DND-41 (cell line): Measurements from ENCODE around the gene HEG1.

Experiments
- ATAC-seq: fragments of 200-7000 bp; cut with Tn5 transposase; 3 replicates; pipeline ENCODE4 v1.9.1; 2021; ENCODE audit warnings: low read depth; ENCODE audit not compliant: insufficient read depth
- DNase-seq: peaks from one replicate; pipeline ENCODE4 v3.0.0-alpha.2; 2020
- H2AFZ ChIP-seq: 2 replicates; pipeline ENCODE4 v1.6.0; 2012; ENCODE audit warnings: low read depth, low read length
- H3K27ac ChIP-seq: 2 replicates; pipeline ENCODE4 v1.5.1; 2012; ENCODE audit warnings: low read length, inconsistent platforms
- H3K27me3 ChIP-seq: fragments of 200-600 bp; sonication (generic); 2 replicates; pipeline ENCODE4 v1.6.0; 2012; ENCODE audit warnings: low read length, mild to moderate bottlenecking, inconsistent platforms; ENCODE audit not compliant: insufficient read depth, poor library complexity
- H3K36me3 ChIP-seq: 2 replicates; pipeline ENCODE4 v1.5.1; 2012; ENCODE audit warnings: low read length, inconsistent platforms; ENCODE audit not compliant: insufficient read depth
- H3K4me1 ChIP-seq: 2 replicates; pipeline ENCODE4 v1.5.1; 2012; ENCODE audit warnings: mild to moderate bottlenecking, low read length; ENCODE audit not compliant: insufficient read depth
- H3K4me2 ChIP-seq: 2 replicates; pipeline ENCODE4 v1.6.0; 2012; ENCODE audit warnings: mild to moderate bottlenecking, moderate library complexity, low read length, inconsistent platforms; ENCODE audit not compliant: insufficient read depth
- H3K4me3 ChIP-seq, 2 experiments: fragments of 200-600 bp in 1 of 2; shearing (Covaris generic) in 1 of 2; 2 replicates each; pipeline ENCODE4 v1.5.1; 2012 to 2016; ENCODE audit warnings: inconsistent platforms in 2 of 2, low read length in 2 of 2, mild to moderate bottlenecking in 2 of 2, low read depth in 1 of 2, moderate library complexity in 1 of 2
- H3K79me2 ChIP-seq: 2 replicates; pipeline ENCODE4 v1.6.0; 2012; ENCODE audit warnings: low read length, inconsistent platforms; ENCODE audit not compliant: insufficient read depth
- H3K9ac ChIP-seq: 2 replicates; pipeline ENCODE4 v1.6.0; 2012; ENCODE audit warnings: low read depth, mild to moderate bottlenecking, inconsistent platforms, low read length, moderate library complexity
- H3K9me3 ChIP-seq: 2 replicates; pipeline ENCODE4 v1.5.1; 2012; ENCODE audit warnings: low read length, moderate library complexity, mild to moderate bottlenecking, inconsistent platforms; ENCODE audit not compliant: insufficient read depth, severe bottlenecking
- H4K20me1 ChIP-seq: 2 replicates; pipeline ENCODE4 v1.6.0; 2012; ENCODE audit warnings: low read length; ENCODE audit not compliant: insufficient read depth
- CTCF ChIP-seq: IDR thresholded peaks from 2 replicates; pipeline ENCODE4 v1.5.1; 2012; ENCODE audit warnings: borderline replicate concordance, low read length, moderate library complexity, mild to moderate bottlenecking; ENCODE audit not compliant: poor library complexity, severe bottlenecking; ENCODE audit errors: extremely low read depth
- EZH2 ChIP-seq: IDR thresholded peaks from 3 replicates; pipeline ENCODE4 v1.6.1; 2012; ENCODE audit warnings: borderline replicate concordance, low read depth, mild to moderate bottlenecking, moderate library complexity, low read length, inconsistent platforms; ENCODE audit not compliant: severe bottlenecking

Gene HEG1

GRCh38 chr3:124984754-124985153, 71.0 kb downstream of the HEG1 start:
- no peak overlapping the region for H3K9ac ChIP-seq
- DNase-seq (no peak), ATAC-seq (no peak)
- no peak overlapping the region for H2AFZ ChIP-seq
- no peaks in the 10 kb centered on the region for H3K27me3 ChIP-seq
- no peak overlapping the region for H3K4me2 ChIP-seq
- H3K36me3 ChIP-seq: no peaks in the 10 kb centered on the region; the same call in 1 of the 2 replicates
- H3K4me1 ChIP-seq: no peaks in the 10 kb centered on the region
- no peak overlapping the region for H3K4me3 ChIP-seq
- no peak for TF ChIP-seq EZH2
- TF ChIP-seq CTCF: no peak
- H3K27ac ChIP-seq: no peak overlapping the region
- no peaks in the 10 kb centered on the region for H3K79me2 ChIP-seq
- H4K20me1 ChIP-seq: no peaks in the 10 kb centered on the region
- H3K9me3 ChIP-seq: no peaks in the 10 kb centered on the region

DNA sequence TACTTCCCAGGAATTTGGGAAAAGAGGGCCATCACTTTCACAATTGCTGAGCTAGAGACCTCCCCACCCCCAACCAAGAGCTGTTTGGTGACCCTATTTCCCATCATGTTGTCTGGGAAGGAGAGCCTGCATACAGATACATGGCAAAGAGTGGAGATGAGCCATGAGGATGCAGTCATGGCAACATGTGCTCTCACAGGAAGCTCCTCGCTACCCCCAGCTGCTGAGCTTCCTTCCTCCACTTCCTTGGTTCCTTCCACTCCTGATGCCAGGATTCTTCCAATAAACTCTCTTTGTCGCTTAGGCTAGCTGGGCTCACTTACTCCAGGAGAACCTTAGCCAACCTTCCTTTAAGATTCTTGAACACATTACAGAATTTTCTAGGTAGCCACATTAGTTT, 72.9 kb downstream of the HEG1 start:
- Histone ChIP-seq H3K4me2 (no peak overlapping the region), H3K9ac (no peak overlapping the region), H3K27ac (no peak overlapping the region), H3K9me3 (no peaks in the 10 kb centered on the region), H3K4me1 (no peaks in the 10 kb centered on the region), H3K27me3 (no peaks in the 10 kb centered on the region), H3K79me2 (no peaks in the 10 kb centered on the region), H3K4me3 (no peak overlapping the region), H4K20me1 (no peaks in the 10 kb centered on the region), H3K36me3 (no peaks in the 10 kb centered on the region), H2AFZ (no peak overlapping the region)
- DNase-seq (no peak), ATAC-seq (no peak)
- no peak for TF ChIP-seq EZH2
- TF ChIP-seq CTCF: no peak

- Histone ChIP-seq H3K4me2 (no peak overlapping the region), H3K27ac (no peak overlapping the region), H4K20me1 (no peaks in the 10 kb centered on the region), H3K4me1 (no peaks in the 10 kb centered on the region), H3K36me3 (no peaks in the 10 kb centered on the region), H3K27me3 (no peaks in the 10 kb centered on the region), H2AFZ (no peak overlapping the region), H3K9ac (no peak overlapping the region), H3K79me2 (no peaks in the 10 kb centered on the region), H3K4me3 (no peak overlapping the region), H3K9me3 (no peaks in the 10 kb centered on the region)
- DNase-seq (no peak), ATAC-seq (no peak)
- TF ChIP-seq CTCF: no peak
- TF ChIP-seq EZH2: no peak
Measured at GRCh38 chr3:124981472-124981871, 74.3 kb downstream of the HEG1 start.

GRCh38 chr3:124978627-124979026, 77.2 kb downstream of the HEG1 start:
- Histone ChIP-seq H4K20me1 (no peaks in the 10 kb centered on the region), H3K79me2 (no peaks in the 10 kb centered on the region), H2AFZ (no peak overlapping the region), H3K9ac (no peak overlapping the region), H3K4me2 (no peak overlapping the region), H3K4me1 (no peaks in the 10 kb centered on the region), H3K4me3 (no peak overlapping the region), H3K27ac (no peak overlapping the region), H3K9me3 (no peaks in the 10 kb centered on the region), H3K36me3 (no peaks in the 10 kb centered on the region), H3K27me3 (no peaks in the 10 kb centered on the region)
- no peak for ATAC-seq
- no peak for TF ChIP-seq EZH2
- TF ChIP-seq CTCF: no peak
- no peak for DNase-seq
